Measurements from ENCODE around the gene LPIN1. TPM values are rescaled to one million over a fixed set of nuclear protein-coding genes. Genes with fewer than 3 reads are reported as not detected.
A peak's percentile ranks its signal among the peaks of the same experiment; 100 is the strongest.

Gene LPIN1
- total and polyA plus RNA-seq, 4 experiments from 2014 or later: 13.3 to 83.9 (median 51.5) TPM

- H3K4me1 Mint-ChIP-seq: peaks cover 59 to 93% (median 79%) of the 10 kb centered on the region in 4 donors
- ChIA-PET POLR2A (ENCODE audit: partially characterized antibody) (interaction anchor here (1.4 to 2.7 kb wide), 5 partner anchors 8 to 27 kb away, joined by 6 to 46 read pairs (median 9); no protein-coding TSS in a partner anchor), CTCF (ENCODE audit: partially characterized antibody) (interaction anchor here (1.0 to 16.7 kb wide), 11 partner anchors 8 to 1254 kb away, joined by 3 to 258 read pairs (median 7); no protein-coding TSS in a partner anchor)
- no peak for DNase-seq
- no peaks in the 10 kb centered on the region for H3K36me3 ChIP-seq (ENCODE audit: insufficient read depth, low read length)
- intact Hi-C loops (cut with micrococcal nuclease): loop anchor here (2.0 to 5.0 kb wide), 2 partner anchors 598 to 964 kb away; partner anchors contain the start of genes SLC66A3 and TRIB2
- no peaks in the 10 kb centered on the region for H3K9me3 ChIP-seq (ENCODE audit: control insufficient read depth in 1 of 2, low read length in 2 of 2)
- peaks cover 96% of the 10 kb centered on the region for H3K4me1 ChIP-seq (ENCODE audit: insufficient read depth, low read length)
- no peaks in the 10 kb centered on the region for H3K27me3 Mint-ChIP-seq
- H3K27ac Mint-ChIP-seq: peak overlapping the region; percentile 91 to 98 (median 95)
- peak overlapping the region in 7 of 8 donors; percentile 52 to 92 (median 84) for H3K4me3 Mint-ChIP-seq
- no peak overlapping the region for H3K4me3 ChIP-seq (ENCODE audit: low read length in 2 of 2)
- H3K9me3 Mint-ChIP-seq: no peaks in the 10 kb centered on the region
- H3K27me3 ChIP-seq (ENCODE audit: insufficient read depth, low read length): no peaks in the 10 kb centered on the region
- peak overlapping the region; percentile 70 for H3K27ac ChIP-seq (ENCODE audit: low read depth, low read length)
- peaks cover 3 to 9% of the 10 kb centered on the region in 2 donors for H3K36me3 Mint-ChIP-seq
Measured at GRCh38 chr2:11752906-11753305, 6.5 kb downstream of the LPIN1 start.

- Histone ChIP-seq H3K36me3 (ENCODE audit: insufficient read depth, low read length) (no peaks in the 10 kb centered on the region), H3K4me1 (ENCODE audit: insufficient read depth, low read length) (peaks cover 96% of the 10 kb centered on the region), H3K27ac (ENCODE audit: low read depth, low read length) (peak overlapping the region; percentile 70), H3K27me3 (ENCODE audit: insufficient read depth, low read length) (no peaks in the 10 kb centered on the region), H3K9me3 (ENCODE audit: control insufficient read depth in 1 of 2, low read length in 2 of 2) (no peaks in the 10 kb centered on the region), H3K4me3 (ENCODE audit: low read length in 2 of 2) (peak overlapping the region; percentile 19 to 43)
- peak; percentile 50 to 81 (median 60) for DNase-seq
- peaks cover 60 to 93% (median 79%) of the 10 kb centered on the region in 4 donors for H3K4me1 Mint-ChIP-seq
- intact Hi-C loops (cut with micrococcal nuclease): loop anchor here (2.0 to 5.0 kb wide), 2 partner anchors 599 to 964 kb away; partner anchors contain the start of genes SLC66A3 and TRIB2
- no peaks in the 10 kb centered on the region for H3K9me3 Mint-ChIP-seq
- H3K27ac Mint-ChIP-seq: peak overlapping the region; percentile 91 to 98 (median 95)
- H3K27me3 Mint-ChIP-seq: no peaks in the 10 kb centered on the region
- ChIA-PET CTCF (ENCODE audit: partially characterized antibody) (interaction anchor here (0.6 to 16.7 kb wide), 12 partner anchors 9 to 70 kb away, joined by 3 to 258 read pairs (median 6); no protein-coding TSS in a partner anchor), POLR2A (ENCODE audit: partially characterized antibody) (interaction anchor here (1.2 to 2.7 kb wide), 8 partner anchors 9 to 749 kb away, joined by 3 to 46 read pairs (median 8); no protein-coding TSS in a partner anchor)
- peak overlapping the region; percentile 78 to 92 (median 84) for H3K4me3 Mint-ChIP-seq
- peaks cover 3 to 9% of the 10 kb centered on the region in 2 donors for H3K36me3 Mint-ChIP-seq
Measured at GRCh38 chr2:11753452-11753885, 7.0 kb downstream of the LPIN1 start.

- ChIA-PET POLR2A (ENCODE audit: partially characterized antibody) (interaction anchor here (0.7 to 2.7 kb wide), 9 partner anchors 10 to 963 kb away, joined by 3 to 46 read pairs (median 7); partner anchors contain the start of gene TRIB2), CTCF (ENCODE audit: partially characterized antibody) (interaction anchor here (0.6 to 16.7 kb wide), 11 partner anchors 9 to 462 kb away, joined by 3 to 258 read pairs (median 7); no protein-coding TSS in a partner anchor)
- H3K9me3 ChIP-seq (ENCODE audit: control insufficient read depth in 1 of 2, low read length in 2 of 2): no peaks in the 10 kb centered on the region
- Mint-ChIP-seq H3K27me3 (no peaks in the 10 kb centered on the region), H3K9me3 (no peaks in the 10 kb centered on the region), H3K4me1 (peaks cover 60 to 93% (median 78%) of the 10 kb centered on the region in 4 donors), H3K36me3 (peaks cover 9 to 15% of the 10 kb centered on the region in 2 donors), H3K27ac (peak overlapping the region; percentile 91 to 98 (median 95)), H3K4me3 (peak overlapping the region; percentile 78 to 92 (median 84))
- DNase-seq: peak; percentile 39 to 88 (median 44)
- no peaks in the 10 kb centered on the region for H3K27me3 ChIP-seq (ENCODE audit: insufficient read depth, low read length)
- H3K4me3 ChIP-seq (ENCODE audit: low read length in 2 of 2): peak overlapping the region; percentile 19 to 43
- peak overlapping the region; percentile 70 for H3K27ac ChIP-seq (ENCODE audit: low read depth, low read length)
- peaks cover 95% of the 10 kb centered on the region for H3K4me1 ChIP-seq (ENCODE audit: insufficient read depth, low read length)
- intact Hi-C loops (cut with micrococcal nuclease): loop anchor here (1.0 to 5.0 kb wide), 5 partner anchors 8 to 963 kb away; partner anchors contain the start of genes LPIN1, SLC66A3 and TRIB2
- H3K36me3 ChIP-seq (ENCODE audit: insufficient read depth, low read length): no peaks in the 10 kb centered on the region
Measured at GRCh38 chr2:11753886-11754699, 7.7 kb downstream of the LPIN1 start.

- no peak for DNase-seq
- Histone ChIP-seq H3K27ac (ENCODE audit: low read depth, low read length) (peak overlapping the region; percentile 70), H3K4me1 (ENCODE audit: insufficient read depth, low read length) (peaks cover 90% of the 10 kb centered on the region), H3K9me3 (ENCODE audit: control insufficient read depth in 1 of 2, low read length in 2 of 2) (no peaks in the 10 kb centered on the region), H3K36me3 (ENCODE audit: insufficient read depth, low read length) (no peaks in the 10 kb centered on the region), H3K4me3 (ENCODE audit: low read length in 2 of 2) (peak overlapping the region; percentile 19 to 43), H3K27me3 (ENCODE audit: insufficient read depth, low read length) (no peaks in the 10 kb centered on the region)
- Mint-ChIP-seq H3K4me1 (peaks cover 58 to 89% (median 75%) of the 10 kb centered on the region in 4 donors), H3K9me3 (no peaks in the 10 kb centered on the region), H3K27ac (peak overlapping the region; percentile 91 to 98 (median 95)), H3K27me3 (no peaks in the 10 kb centered on the region), H3K4me3 (peak overlapping the region in 6 of 8 donors; percentile 78 to 92 (median 82)), H3K36me3 (peaks cover 10 to 15% of the 10 kb centered on the region in 2 donors)
- ChIA-PET CTCF (ENCODE audit: partially characterized antibody) (interaction anchor here (0.7 to 16.7 kb wide), 9 partner anchors 9 to 462 kb away, joined by 3 to 258 read pairs (median 10); no protein-coding TSS in a partner anchor), POLR2A (ENCODE audit: partially characterized antibody) (interaction anchor here (0.7 to 2.7 kb wide), 8 partner anchors 10 to 962 kb away, joined by 3 to 46 read pairs (median 7); partner anchors contain the start of gene TRIB2)
- intact Hi-C loops (cut with micrococcal nuclease): loop anchor here (1.0 to 5.0 kb wide), 4 partner anchors 8 to 963 kb away; partner anchors contain the start of genes LPIN1 and TRIB2
Measured at GRCh38 chr2:11754700-11755015, 8.2 kb downstream of the LPIN1 start.

- Histone ChIP-seq H3K27me3 (ENCODE audit: insufficient read depth, low read length) (no peaks in the 10 kb centered on the region), H3K36me3 (ENCODE audit: insufficient read depth, low read length) (no peaks in the 10 kb centered on the region), H3K9me3 (ENCODE audit: control insufficient read depth in 1 of 2, low read length in 2 of 2) (no peaks in the 10 kb centered on the region), H3K27ac (ENCODE audit: low read depth, low read length) (peak overlapping the region; percentile 43), H3K4me3 (ENCODE audit: low read length in 2 of 2) (no peak overlapping the region), H3K4me1 (ENCODE audit: insufficient read depth, low read length) (peaks cover 80% of the 10 kb centered on the region)
- H3K27me3 Mint-ChIP-seq: no peaks in the 10 kb centered on the region
- CTCF ChIA-PET (ENCODE audit: partially characterized antibody): interaction anchor here (0.9 to 16.7 kb wide), 6 partner anchors 10 to 67 kb away, joined by 3 to 258 read pairs (median 8); partner anchors contain the start of gene LPIN1
- intact Hi-C loops (cut with micrococcal nuclease): no loop called here
- no peaks in the 10 kb centered on the region for H3K9me3 Mint-ChIP-seq
- H3K36me3 Mint-ChIP-seq: peaks cover 13 to 18% of the 10 kb centered on the region in 2 donors
- peak overlapping the region in 7 of 8 donors; percentile 12 to 81 (median 54) for H3K4me3 Mint-ChIP-seq
- POLR2A ChIA-PET (ENCODE audit: partially characterized antibody): interaction anchor here (1.2 to 3.1 kb wide), 4 partner anchors 10 to 18 kb away, joined by 3 to 21 read pairs (median 9); partner anchors contain the start of gene LPIN1
- H3K27ac Mint-ChIP-seq: peak overlapping the region; percentile 87 to 96 (median 92)
- peak in 4 of 5 donors; percentile 40 to 72 (median 54) for DNase-seq
- H3K4me1 Mint-ChIP-seq: peaks cover 54 to 86% (median 73%) of the 10 kb centered on the region in 4 donors
Measured at GRCh38 chr2:11757101-11757500, 10.7 kb downstream of the LPIN1 start.

GRCh38 chr2:11758187-11758586 is 11.8 kb downstream of the LPIN1 start:
- ChIA-PET POLR2A (ENCODE audit: partially characterized antibody) (interaction anchor here (1.2 to 3.1 kb wide), 4 partner anchors 11 to 17 kb away, joined by 3 to 21 read pairs (median 9); partner anchors contain the start of gene LPIN1), CTCF (ENCODE audit: partially characterized antibody) (interaction anchor here (0.7 to 16.7 kb wide), 5 partner anchors 12 to 65 kb away, joined by 3 to 258 read pairs (median 11); partner anchors contain the start of gene LPIN1)
- Histone ChIP-seq H3K4me1 (ENCODE audit: insufficient read depth, low read length) (peaks cover 76% of the 10 kb centered on the region), H3K4me3 (ENCODE audit: low read length in 2 of 2) (no peak overlapping the region), H3K27me3 (ENCODE audit: insufficient read depth, low read length) (no peaks in the 10 kb centered on the region), H3K36me3 (ENCODE audit: insufficient read depth, low read length) (no peaks in the 10 kb centered on the region), H3K27ac (ENCODE audit: low read depth, low read length) (peak overlapping the region; percentile 43), H3K9me3 (ENCODE audit: control insufficient read depth in 1 of 2, low read length in 2 of 2) (no peaks in the 10 kb centered on the region)
- H3K36me3 Mint-ChIP-seq: peaks cover 20 to 26% of the 10 kb centered on the region in 2 donors
- peaks cover 57 to 83% (median 72%) of the 10 kb centered on the region in 4 donors for H3K4me1 Mint-ChIP-seq
- DNase-seq: no peak
- no peaks in the 10 kb centered on the region for H3K9me3 Mint-ChIP-seq
- H3K4me3 Mint-ChIP-seq: peak overlapping the region in 3 of 8 donors; percentile 1 to 55 (median 17)
- peak overlapping the region; percentile 83 to 96 (median 92) for H3K27ac Mint-ChIP-seq
- H3K27me3 Mint-ChIP-seq: no peaks in the 10 kb centered on the region
- intact Hi-C loops (cut with micrococcal nuclease): no loop called here
